ENCODE measurements around the gene MED15. TPM values are rescaled to one million over a fixed set of nuclear protein-coding genes. Genes with fewer than 3 reads are reported as not detected.

The MED15 gene
- total RNA-seq, 4 donors from 2014 or later = 30.6 to 62.3 (median 54.3) TPM

GRCh38 chr22:20526628-20527355 lies 19.4 kb downstream of the MED15 start:
- no peak overlapping the region for H3K4me3 ChIP-seq
- H3K27ac ChIP-seq = peak overlapping the region in 1 of 4 donors; percentile 3
- H3K9me3 ChIP-seq = no peaks in the 10 kb centered on the region
- no peaks in the 10 kb centered on the region for H3K27me3 ChIP-seq
- TF ChIP-seq CTCF (IDR thresholded peaks at IDR 0.05) (no peak), POLR2AphosphoS5 (IDR thresholded peaks at IDR 0.05) (no peak), EP300 (IDR thresholded peaks at IDR 0.05) (no peak), POLR2A (IDR thresholded peaks at IDR 0.05) (no peak)
- H3K4me1 ChIP-seq = peaks cover 4 to 81% (median 48%) of the 10 kb centered on the region in 3 donors
- peaks cover 0 to 21% of the 10 kb centered on the region in 2 donors for H3K36me3 ChIP-seq
- no peak for ATAC-seq
- 51 to 63% methylated on average over 5 to 6 of the region's 6 CpGs for WGBS, 2 donors (ENCODE audit: low coverage in 1 of 2)

GRCh38 chr22:20528405-20528978 lies 21.1 kb downstream of the MED15 start:
- Histone ChIP-seq H3K27ac (no peak overlapping the region), H3K4me1 (peaks cover 4 to 81% (median 51%) of the 10 kb centered on the region in 3 donors), H3K27me3 (no peaks in the 10 kb centered on the region), H3K4me3 (no peak overlapping the region), H3K9me3 (no peaks in the 10 kb centered on the region), H3K36me3 (peaks cover 0 to 18% of the 10 kb centered on the region in 2 donors)
- no peak for TF ChIP-seq EP300 (IDR thresholded peaks at IDR 0.05)
- TF ChIP-seq CTCF (IDR thresholded peaks at IDR 0.05) = no peak
- TF ChIP-seq POLR2A (IDR thresholded peaks at IDR 0.05) = no peak
- no peak for TF ChIP-seq POLR2AphosphoS5 (IDR thresholded peaks at IDR 0.05)
- no peak for ATAC-seq
- 100% methylated on average over 2 of the region's 7 CpGs; no CpG with 5 or more reads in 1 of the 2 donors for WGBS, 2 donors (ENCODE audit: low coverage in 1 of 2)

GRCh38 chr22:20530368-20531153 lies 23.2 kb downstream of the MED15 start:
- Histone ChIP-seq H3K9me3 (no peaks in the 10 kb centered on the region), H3K4me1 (peaks cover 4 to 82% (median 45%) of the 10 kb centered on the region in 3 donors), H3K4me3 (no peak overlapping the region), H3K36me3 (peaks cover 0 to 22% of the 10 kb centered on the region in 2 donors), H3K27ac (peak overlapping the region; percentile 44 to 87 (median 72)), H3K27me3 (no peaks in the 10 kb centered on the region)
- TF ChIP-seq CTCF (IDR thresholded peaks at IDR 0.05) = no peak
- no peak for TF ChIP-seq EP300 (IDR thresholded peaks at IDR 0.05)
- TF ChIP-seq POLR2A (IDR thresholded peaks at IDR 0.05) = no peak
- no peak for TF ChIP-seq POLR2AphosphoS5 (IDR thresholded peaks at IDR 0.05)
- 59 to 73% methylated on average over 4 to 8 of the region's 15 CpGs for WGBS, 2 donors (ENCODE audit: low coverage in 1 of 2)
- no peak for ATAC-seq

GRCh38 chr22:20531154-20531403 lies 23.7 kb downstream of the MED15 start:
- TF ChIP-seq POLR2AphosphoS5 (IDR thresholded peaks at IDR 0.05) = no peak
- TF ChIP-seq EP300 (IDR thresholded peaks at IDR 0.05) = no peak
- TF ChIP-seq POLR2A (IDR thresholded peaks at IDR 0.05) = no peak
- TF ChIP-seq CTCF (IDR thresholded peaks at IDR 0.05) = no peak
- peak overlapping the region; percentile 44 to 87 (median 72) for H3K27ac ChIP-seq
- H3K4me3 ChIP-seq = no peak overlapping the region
- no peak for ATAC-seq
- H3K27me3 ChIP-seq = no peaks in the 10 kb centered on the region
- WGBS, 2 donors (ENCODE audit: low coverage in 1 of 2) = no CpG with 5 or more reads among the region's 1 CpG
- H3K4me1 ChIP-seq = peaks cover 4 to 82% (median 45%) of the 10 kb centered on the region in 3 donors
- H3K9me3 ChIP-seq = no peaks in the 10 kb centered on the region
- peaks cover 0 to 22% of the 10 kb centered on the region in 2 donors for H3K36me3 ChIP-seq
